Epithelial cell of proximal tubule (primary cell): ENCODE measurements around the gene NLRC4. TPM values are rescaled to one million over a fixed set of nuclear protein-coding genes. Genes with fewer than 3 reads are reported as not detected.

Source experiments
- DNase-seq: peaks from one replicate; pipeline ENCODE4 v3.0.0-alpha.2; 2011; ENCODE audit warnings: low read depth
- H3K4me3 ChIP-seq: 2 replicates; pipeline ENCODE4 v1.5.1; 2011; ENCODE audit warnings: low read depth, mild to moderate bottlenecking, low read length
- total RNA-seq: library from RNA; depleted of rRNA; stranded (reverse); fragments of >200 nt; gene quantifications from 2 replicates; pipeline ENCODE4 v1.2.3, GENCODE V29; 2015
- TF ChIP-seq, protein P1 (sequence below): conservative IDR thresholded peaks from 2 replicates; pipeline ENCODE4 v1.5.1; 2012; ENCODE audit warnings: low read depth, mild to moderate bottlenecking, low read length

The NLRC4 gene
- total RNA-seq, 1 donor from 2014 or later = not detected

DNA sequence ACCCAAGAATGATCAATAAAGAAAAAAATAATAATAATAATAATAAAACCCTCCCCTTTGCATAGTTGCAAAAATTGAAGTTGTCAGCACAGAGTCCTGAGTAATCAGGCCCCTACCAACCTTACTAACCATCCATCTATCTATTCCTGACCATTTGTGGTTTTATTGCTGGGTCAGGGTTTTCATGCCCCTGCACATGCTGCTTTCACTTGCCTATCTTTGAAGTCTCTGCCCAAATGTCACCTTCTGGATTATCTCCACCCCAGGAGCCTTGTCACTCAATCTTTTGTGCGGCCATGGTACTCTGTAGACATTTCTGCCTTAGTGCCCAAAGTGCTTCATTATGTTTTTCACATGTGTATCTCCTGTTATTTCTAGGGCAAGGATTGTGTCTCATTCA, 63.9 kb downstream of the NLRC4 start:
- no peak for DNase-seq
- TF ChIP-seq, protein P1, sequence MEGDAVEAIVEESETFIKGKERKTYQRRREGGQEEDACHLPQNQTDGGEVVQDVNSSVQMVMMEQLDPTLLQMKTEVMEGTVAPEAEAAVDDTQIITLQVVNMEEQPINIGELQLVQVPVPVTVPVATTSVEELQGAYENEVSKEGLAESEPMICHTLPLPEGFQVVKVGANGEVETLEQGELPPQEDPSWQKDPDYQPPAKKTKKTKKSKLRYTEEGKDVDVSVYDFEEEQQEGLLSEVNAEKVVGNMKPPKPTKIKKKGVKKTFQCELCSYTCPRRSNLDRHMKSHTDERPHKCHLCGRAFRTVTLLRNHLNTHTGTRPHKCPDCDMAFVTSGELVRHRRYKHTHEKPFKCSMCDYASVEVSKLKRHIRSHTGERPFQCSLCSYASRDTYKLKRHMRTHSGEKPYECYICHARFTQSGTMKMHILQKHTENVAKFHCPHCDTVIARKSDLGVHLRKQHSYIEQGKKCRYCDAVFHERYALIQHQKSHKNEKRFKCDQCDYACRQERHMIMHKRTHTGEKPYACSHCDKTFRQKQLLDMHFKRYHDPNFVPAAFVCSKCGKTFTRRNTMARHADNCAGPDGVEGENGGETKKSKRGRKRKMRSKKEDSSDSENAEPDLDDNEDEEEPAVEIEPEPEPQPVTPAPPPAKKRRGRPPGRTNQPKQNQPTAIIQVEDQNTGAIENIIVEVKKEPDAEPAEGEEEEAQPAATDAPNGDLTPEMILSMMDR = no peak

DNA sequence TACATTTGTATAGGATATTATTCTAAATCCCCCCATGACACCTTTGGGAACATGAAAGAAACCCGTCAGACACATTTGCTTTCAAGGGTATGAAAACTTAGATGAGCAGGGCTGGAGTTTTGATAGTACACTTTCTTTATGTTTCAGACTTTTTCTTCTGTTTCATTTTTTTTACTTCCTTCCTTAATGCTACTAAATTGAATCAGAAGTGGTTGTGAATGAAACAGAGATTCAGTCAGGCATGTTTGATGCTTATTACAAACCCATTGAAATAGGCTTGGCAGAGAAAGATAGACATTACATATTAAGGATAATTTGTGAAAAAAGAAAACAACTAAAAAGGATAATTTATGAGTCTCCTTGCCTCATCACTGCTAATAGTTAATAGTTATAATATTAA, 72.3 kb downstream of the NLRC4 start:
- no peak for DNase-seq
- TF ChIP-seq, protein P1 = no peak
- no peak overlapping the region for H3K4me3 ChIP-seq

More for the DNA sequence above, 63.9 kb downstream of the NLRC4 start:
- H3K4me3 ChIP-seq = no peak overlapping the region

DNA sequence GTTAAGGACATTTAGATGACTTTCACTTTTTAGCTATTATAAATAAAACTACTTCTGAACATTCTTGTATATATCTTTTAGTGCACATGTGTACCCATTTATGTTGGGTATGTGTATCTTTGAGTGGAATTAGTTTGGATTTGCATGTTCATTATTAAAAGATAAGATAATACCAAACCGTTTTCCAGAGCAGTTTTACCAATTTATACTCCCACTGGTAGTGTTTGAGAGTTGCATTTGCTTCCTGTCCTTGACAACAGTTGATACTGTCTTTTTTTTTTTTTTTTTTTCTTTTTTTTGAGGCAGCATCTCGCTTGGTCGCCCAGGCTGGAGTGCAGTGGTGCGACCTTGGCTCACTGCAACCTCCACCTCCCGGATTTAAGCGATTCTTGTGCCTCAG, 75.7 kb downstream of the NLRC4 start:
- no peak overlapping the region for H3K4me3 ChIP-seq
- no peak for DNase-seq
- TF ChIP-seq, protein P1 = no peak

DNA sequence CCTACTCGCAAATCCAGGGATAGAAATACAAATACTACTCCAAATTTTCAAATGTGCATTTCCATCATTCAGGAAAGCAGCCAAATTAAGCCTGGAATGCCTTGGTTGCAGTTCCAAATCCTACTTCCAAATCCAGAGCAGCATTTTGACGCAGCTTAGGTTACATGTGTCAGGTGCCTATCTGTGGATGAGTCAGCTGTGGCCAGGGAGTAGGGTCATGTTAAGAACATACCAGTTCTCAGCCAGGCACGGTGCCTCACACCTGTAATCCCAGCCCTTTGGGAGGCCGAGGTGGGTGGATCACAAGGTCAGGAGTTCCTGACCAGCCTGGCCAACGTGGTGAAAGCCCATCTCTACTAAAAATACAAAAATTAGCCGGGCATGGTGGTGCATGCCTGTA, 82.0 kb downstream of the NLRC4 start:
- H3K4me3 ChIP-seq = no peak overlapping the region
- no peak for DNase-seq
- TF ChIP-seq, protein P1 = no peak

Other genes with a start within 250 kb of the NLRC4 start
- 89.0 and 100 TPM in 2 replicates for gene DPY30, start 225.1 kb downstream of the NLRC4 start, total RNA-seq
- gene SPAST, start 201.3 kb downstream of the NLRC4 start, total RNA-seq = 14.7 TPM in 2 replicates
- gene SLC30A6, start 99.0 kb downstream of the NLRC4 start, total RNA-seq = 15.9 and 18.1 TPM in 2 replicates
- gene YIPF4, start 13.0 kb upstream of the NLRC4 start, total RNA-seq = 17.0 and 20.0 TPM in 2 replicates
- gene BIRC6, start 92.1 kb upstream of the NLRC4 start, total RNA-seq = 37.5 and 53.6 TPM in 2 replicates